GM12878 (cell line): Measurements from ENCODE around the gene GSTP1. TPM values are rescaled to one million over a fixed set of nuclear protein-coding genes. Genes with fewer than 3 reads are reported as not detected.

Experiments
- ATAC-seq: fragments of 200-7000 bp; cut with Tn5 transposase; 3 replicates; pipeline ENCODE4 v1.9.1; 2020; ENCODE audit warnings: mild to moderate bottlenecking, moderate library complexity
- BruUV-seq: library from RNA; stranded (reverse); fragments of 400-500 nt; replicated peaks from 2 replicates; lab custom pipeline; 2021; lab: Mats Ljungman, UMichigan
- CTCF ChIA-PET: fragments of 300-600 bp; sonication (Branson Sonifier 250); formaldehyde crosslinking; extraction: SDS; loops from one replicate; lab custom pipeline; 2021; ENCODE audit warnings: inconsistent platforms; lab: Yijun Ruan, JAX
- POLR2A ChIA-PET: fragments of 350-600 bp; formaldehyde crosslinking; extraction: SDS; loops from one replicate; lab custom pipeline; 2021; ENCODE audit warnings: inconsistent platforms; lab: Charles Lee
- RAD21 ChIA-PET: fragments of 300-600 bp; sonication (Branson Sonifier 250); formaldehyde crosslinking; loops from one replicate; lab custom pipeline; 2023; ENCODE audit warnings: antibody characterized with exemption; ENCODE audit not compliant: unreplicated experiment; lab: Charles Lee
- SMC1A ChIA-PET: fragments of 300-600 bp; sonication (Branson Sonifier 250); formaldehyde crosslinking; loops from one replicate; lab custom pipeline; 2023; ENCODE audit not compliant: unreplicated experiment, uncharacterized antibody; lab: Charles Lee
- DNase-seq: peaks from one replicate; pipeline ENCODE4 v3.0.0-alpha.2; 2011; ENCODE audit warnings: low read depth, low spot score
- FAIRE-seq: peaks from 3 replicates; lab custom pipeline; 2011; peaks lifted over from hg19 to GRCh38; lab: Jason Lieb, UNC
- H2AFZ ChIP-seq: 2 replicates; pipeline ENCODE4 v1.6.0; 2011; ENCODE audit warnings: low read depth, low read length, control low read depth; ENCODE audit not compliant: control insufficient read depth
- H3K27ac ChIP-seq: 2 replicates; pipeline ENCODE4 v1.5.1; 2011; ENCODE audit warnings: control low read depth; ENCODE audit not compliant: control insufficient read depth, insufficient read depth
- H3K27me3 ChIP-seq, 2 experiments: replicated peaks in 1 of 2; 2 replicates each; pipeline versions ENCODE4 v1.6.0 to v1.6.1; 2011; ENCODE audit warnings: low read length in 1 of 2; ENCODE audit not compliant: control insufficient read depth in 2 of 2, insufficient read depth in 2 of 2
- H3K36me3 ChIP-seq, 2 experiments: 2 replicates each; pipeline ENCODE4 v1.5.1; 2011; ENCODE audit warnings: low read length in 1 of 2; ENCODE audit not compliant: control insufficient read depth in 2 of 2, insufficient read depth in 2 of 2
- H3K4me1 ChIP-seq: 2 replicates; pipeline ENCODE4 v1.6.1; 2011; ENCODE audit warnings: mild to moderate bottlenecking, low read length, moderate library complexity, mixed read lengths; ENCODE audit not compliant: control insufficient read depth, insufficient read depth
- H3K4me2 ChIP-seq: 2 replicates; pipeline ENCODE4 v1.6.0; 2011; ENCODE audit warnings: control low read depth; ENCODE audit not compliant: control insufficient read depth, insufficient read depth
- H3K4me3 ChIP-seq: fragments of 200-600 bp; sonication (generic); 2 replicates; pipeline ENCODE4 v1.5.1; 2016
- H3K79me2 ChIP-seq: 2 replicates; pipeline ENCODE4 v1.6.0; 2011; ENCODE audit warnings: low read length; ENCODE audit not compliant: control insufficient read depth, insufficient read depth
- H3K9ac ChIP-seq: 2 replicates; pipeline ENCODE4 v1.8.0; 2011; ENCODE audit warnings: low read length, control low read depth, mixed read lengths; ENCODE audit not compliant: control insufficient read depth, insufficient read depth
- H3K9me3 ChIP-seq: replicated peaks from 3 replicates; pipeline ENCODE4 v1.5.1; 2011; ENCODE audit warnings: mild to moderate bottlenecking, low read length; ENCODE audit not compliant: control insufficient read depth, insufficient read depth
- H4K20me1 ChIP-seq: 2 replicates; pipeline ENCODE4 v1.6.0; 2011; ENCODE audit not compliant: control insufficient read depth, insufficient read depth
- ATF3 ChIP-seq: IDR thresholded peaks from 2 replicates; pipeline ENCODE4 v1.6.1; 2011; ENCODE audit warnings: low read depth, mild to moderate bottlenecking, low read length, moderate library complexity, borderline replicate concordance; ENCODE audit errors: extremely low read depth
- BRCA1 ChIP-seq: IDR thresholded peaks from 2 replicates; pipeline ENCODE4 v1.6.1; 2011; ENCODE audit warnings: low read depth, low read length, improper control_type of control experiment
- CBX3 ChIP-seq: fragments of 200-600 bp; sonication (generic); IDR thresholded peaks from 2 replicates; pipeline ENCODE4 v1.6.1; 2016; ENCODE audit warnings: low read depth, borderline replicate concordance
- CEBPB ChIP-seq, 2 experiments: fragments of 150-350 bp in 1 of 2; IDR thresholded peaks; 2 replicates each; pipeline ENCODE4 v1.6.1; 2012 to 2014; ENCODE audit warnings: low read depth in 2 of 2, low read length in 2 of 2, borderline replicate concordance in 1 of 2, inconsistent platforms in 1 of 2
- E4F1 ChIP-seq: fragments of 450-650 bp; IDR thresholded peaks from 2 replicates; pipeline ENCODE4 v1.6.1; 2018; ENCODE audit warnings: borderline replicate concordance, mild to moderate bottlenecking; ENCODE audit not compliant: partially characterized antibody
- FOS ChIP-seq: IDR thresholded peaks from 3 replicates; pipeline ENCODE4 v1.6.1; 2011; ENCODE audit warnings: borderline replicate concordance; ENCODE audit not compliant: insufficient read length; ENCODE audit errors: extremely low read depth
- HDAC2 ChIP-seq: fragments of 200-600 bp; sonication (generic); IDR thresholded peaks from 2 replicates; pipeline ENCODE4 v1.6.1; 2017
- IKZF1 ChIP-seq: fragments of 450-650 bp; conservative IDR thresholded peaks from 2 replicates; pipeline ENCODE4 v1.6.1; 2017; ENCODE audit warnings: antibody characterized with exemption, mild to moderate bottlenecking
- JUND ChIP-seq: IDR thresholded peaks from 2 replicates; pipeline ENCODE4 v1.6.1; 2012; ENCODE audit warnings: low read depth, mild to moderate bottlenecking, low read length, improper control_type of control experiment, moderate library complexity
- KDM1A ChIP-seq: fragments of 200-600 bp; sonication (generic); IDR thresholded peaks from 2 replicates; pipeline ENCODE4 v1.6.1; 2016; ENCODE audit warnings: borderline replicate concordance
- MEF2B ChIP-seq: fragments of 450-650 bp; IDR thresholded peaks from 2 replicates; pipeline ENCODE4 v1.6.1; 2018; ENCODE audit warnings: mild to moderate bottlenecking, moderate library complexity; ENCODE audit not compliant: partially characterized antibody, poor library complexity, severe bottlenecking
- MTA2 ChIP-seq: fragments of 450-650 bp; IDR thresholded peaks from 2 replicates; pipeline ENCODE4 v1.6.1; 2016; ENCODE audit warnings: low read depth, mild to moderate bottlenecking, moderate library complexity
- MXI1 ChIP-seq: fragments of 150-350 bp; IDR thresholded peaks from 2 replicates; pipeline ENCODE4 v1.6.1; 2011; ENCODE audit warnings: low read depth, mild to moderate bottlenecking, inconsistent platforms, low read length, improper control_type of control experiment
- NFYB ChIP-seq: IDR thresholded peaks from 2 replicates; pipeline ENCODE4 v1.6.1; 2011; ENCODE audit warnings: low read depth, mild to moderate bottlenecking, low read length, improper control_type of control experiment, moderate library complexity; ENCODE audit not compliant: insufficient read depth
- SP1 ChIP-seq: IDR thresholded peaks from one replicate; pipeline ENCODE4 v1.6.1; 2011; ENCODE audit warnings: low read depth, low read length
- USF1 ChIP-seq: IDR thresholded peaks from 2 replicates; pipeline ENCODE4 v1.6.1; 2011; ENCODE audit warnings: borderline replicate concordance, low read depth, mild to moderate bottlenecking, moderate library complexity, mixed read lengths, low read length; ENCODE audit not compliant: insufficient read depth; ENCODE audit errors: extremely low read length
- WRNIP1 ChIP-seq: IDR thresholded peaks from 2 replicates; pipeline ENCODE4 v1.6.1; 2011; ENCODE audit warnings: low read depth, low read length, improper control_type of control experiment, borderline replicate concordance
- ZBTB33 ChIP-seq: fragments of 450-650 bp; IDR thresholded peaks from 2 replicates; pipeline ENCODE4 v1.6.1; 2017; ENCODE audit warnings: mild to moderate bottlenecking
- ZNF217 ChIP-seq: fragments of 450-650 bp; IDR thresholded peaks from 2 replicates; pipeline ENCODE4 v1.6.1; 2017; ENCODE audit warnings: antibody characterized with exemption, mild to moderate bottlenecking
- WGBS: methylation state at CpG from one replicate; pipeline ENCODE4 v1.1.6; 2016; ENCODE audit warnings: low lambda C conversion rate; ENCODE audit not compliant: insufficient replicate concordance, insufficient coverage; ENCODE audit errors: missing lambda C conversion rate; 5-methylcytosine and 5-hydroxymethylcytosine counted together
- in situ Hi-C: fragments of 300-500 bp; cut with MboI; formaldehyde crosslinking; loops from 9 replicates; pipeline ENCODE4 v1.14.3; 2018; ENCODE audit warnings: mixed read lengths
- intact Hi-C: fragments of 100-400 bp; cut with micrococcal nuclease; formaldehyde crosslinking; loops from one replicate; pipeline ENCODE4 v1.14.2; 2022; ENCODE audit not compliant: unreplicated experiment
- polyA plus RNA-seq, 11 experiments: library from polyadenylated mRNA; depleted of rRNA in 4 of 11; unstranded in 6 of 11; stranded (reverse) in 5 of 11; fragments of >200 nt; fragmentation: Nextera tagmentation in 4 of 11; fragmentation: Illumina TruSeq in 1 of 11; extraction: Ambion mirVana in 4 of 11; extraction: Trizol in 1 of 11; gene quantifications; 1 replicate in 1 of 11; 2 replicates in 10 of 11; pipeline versions ENCODE4 v1.2.1 to v1.2.3, GENCODE V29; 2011 to 2016; ENCODE audit warnings: inconsistent platforms in 2 of 11, missing spikeins in 2 of 11, low read depth in 1 of 11
- total RNA-seq, 4 experiments: library from RNA; depleted of rRNA in 3 of 4; stranded (reverse); fragments of >200 nt in 3 of 4; fragmentation: Illumina TruSeq in 1 of 4; extraction: Trizol in 1 of 4; gene quantifications; 2 replicates each; pipeline versions ENCODE4 v1.2.1 to v1.2.3, GENCODE V29; 2013 to 2021

Gene GSTP1
- total and polyA plus RNA-seq, 10 of the 15 experiments (the other 5 are each of a cell fraction or from before 2014, with no cell fraction given), result 469 to 1,788 (median 955) TPM

- H3K27me3 ChIP-seq, result no peaks in the 10 kb centered on the region; a peak in 1 of 4 replicates
- ChIA-PET RAD21 (no interaction called here), POLR2A (no interaction called here), SMC1A (no interaction called here), CTCF (interaction anchor here (0.6 kb wide), 1 partner anchor 297 kb away, joined by 3 read pairs; no protein-coding TSS in a partner anchor)
- FAIRE-seq, result no peak
- H3K79me2 ChIP-seq, result no peaks in the 10 kb centered on the region
- H2AFZ ChIP-seq, result no peak overlapping the region
- no peak overlapping the region for H3K4me3 ChIP-seq
- H3K4me2 ChIP-seq, result no peak overlapping the region
- ATAC-seq, result no peak
- intact Hi-C loops, result no loop called here
- no peak for DNase-seq
- no peaks in the 10 kb centered on the region for H4K20me1 ChIP-seq
- TF ChIP-seq MXI1, result no peak
- no peak for TF ChIP-seq SP1
- no peak for TF ChIP-seq JUND
- no peak for TF ChIP-seq ZBTB33
- no peak for TF ChIP-seq E4F1
- no peak for TF ChIP-seq CEBPB (IDR thresholded peaks at IDR 0.05; ENCODE audit: borderline replicate concordance in 1 of 2, low read depth in 2 of 2, low read length in 2 of 2)
- no peak for TF ChIP-seq MTA2
- TF ChIP-seq IKZF1, result no peak
- no peak for TF ChIP-seq NFYB
- TF ChIP-seq USF1, result no peak
- no peak for TF ChIP-seq CBX3
- TF ChIP-seq BRCA1, result no peak
- no peak for TF ChIP-seq ATF3
- TF ChIP-seq HDAC2, result no peak
- TF ChIP-seq KDM1A, result no peak
- TF ChIP-seq ZNF217, result no peak
- TF ChIP-seq FOS, result no peak
- no peak for TF ChIP-seq MEF2B
- no peak for TF ChIP-seq WRNIP1
- H3K9me3 ChIP-seq, result peaks cover 7% of the 10 kb centered on the region; the same call in 2 of the 3 replicates
- H3K27ac ChIP-seq, result no peak overlapping the region
- BruUV-seq, result no TSS peak
- H3K36me3 ChIP-seq, result no peaks in the 10 kb centered on the region
- no peaks in the 10 kb centered on the region for H3K4me1 ChIP-seq
- in situ Hi-C loops, result no loop called here
- WGBS, result 47% methylated on average over 6 of the region's 6 CpGs
- no peak overlapping the region for H3K9ac ChIP-seq
Observed at GRCh38 chr11:67538306-67538705, 45.3 kb upstream of the GSTP1 start.
